Vagina (tissue), 2 donors: ENCODE measurements around the gene CIB2. TPM values are rescaled to one million over a fixed set of nuclear protein-coding genes. Genes with fewer than 3 reads are reported as not detected.
A peak's percentile ranks its signal among the peaks of the same experiment; 100 is the strongest.

ENCODE experiments used
- DNase-seq, 2 donors: peaks; one replicate each; pipeline ENCODE4 v3.0.0-alpha.2; 2017; ENCODE audit errors: extremely low spot score in 2 of 2
- H3K27ac ChIP-seq: fragments of 200-600 bp; sonication (generic); one replicate; pipeline ENCODE4 v1.5.1; 2019
- H3K27me3 ChIP-seq: fragments of 200-600 bp; sonication (generic); one replicate; pipeline ENCODE4 v1.5.1; 2019
- H3K36me3 ChIP-seq, 2 donors: fragments of 200-600 bp; sonication (generic); one replicate each; pipeline ENCODE4 v1.5.1; 2017 to 2019
- H3K4me1 ChIP-seq: fragments of 200-600 bp; sonication (generic); one replicate; pipeline ENCODE4 v1.5.1; 2019
- H3K4me3 ChIP-seq, 2 donors: fragments of 200-600 bp; sonication (generic); 1 replicate in 1 of 2; 2 replicates in 1 of 2; pipeline ENCODE4 v1.5.1; 2016 to 2019
- H3K9me3 ChIP-seq: fragments of 200-600 bp; sonication (generic); one replicate; pipeline ENCODE4 v1.5.1; 2019
- CTCF ChIP-seq, 3 experiments: fragments of 450-650 bp in 2 of 3; fragments of 200-600 bp in 1 of 3; sonication (generic) in 1 of 3; IDR thresholded peaks; one replicate each; pipeline ENCODE4 v1.5.1; 2017 to 2019; ENCODE audit warnings: antibody characterized with exemption in 3 of 3, mild to moderate bottlenecking in 2 of 3, moderate library complexity in 2 of 3
- POLR2A ChIP-seq, 2 donors: fragments of 450-650 bp; IDR thresholded peaks; one replicate each; pipeline ENCODE4 v1.6.1; 2017; ENCODE audit warnings: antibody characterized with exemption in 2 of 2, mild to moderate bottlenecking in 2 of 2, moderate library complexity in 2 of 2
- POLR2AphosphoS5 ChIP-seq, 2 donors: sonication (generic); formaldehyde crosslinking; IDR thresholded peaks; one replicate each; pipeline ENCODE4 v1.9.0; 2017; ENCODE audit warnings: antibody characterized with exemption in 2 of 2, mild to moderate bottlenecking in 2 of 2, low read depth in 1 of 2; ENCODE audit not compliant: insufficient read depth in 1 of 2
- intact Hi-C: fragments of 100-400 bp; cut with DNase I; formaldehyde crosslinking; loops from one replicate; pipeline ENCODE4 v1.15.1; 2023
- total RNA-seq: library from RNA; depleted of rRNA; stranded (reverse); fragments of >200 nt; gene quantifications from one replicate; pipeline ENCODE4 v1.2.3, GENCODE V29; 2016

CIB2 gene
- total RNA-seq, 1 donor from 2014 or later = 13.0 TPM

- no peak overlapping the region for H3K4me3 ChIP-seq
- intact Hi-C loops = no loop called here
- TF ChIP-seq POLR2A (IDR thresholded peaks at IDR 0.05) (no peak), CTCF (IDR thresholded peaks at IDR 0.05) (no peak), POLR2AphosphoS5 (IDR thresholded peaks at IDR 0.05; ENCODE audit: insufficient read depth in 1 of 2, low read depth in 1 of 2) (no peak)
- no peaks in the 10 kb centered on the region for H3K4me1 ChIP-seq
- H3K27ac ChIP-seq = no peak overlapping the region
- H3K36me3 ChIP-seq = peaks cover 0 to 84% of the 10 kb centered on the region in 2 donors
- H3K27me3 ChIP-seq = no peaks in the 10 kb centered on the region
- peak in 1 of 2 donors; percentile 27 for DNase-seq
- H3K9me3 ChIP-seq = no peaks in the 10 kb centered on the region
These were observed 37.4 kb upstream of the CIB2 start for GRCh38 chr15:78168608-78169007.

GRCh38 chr15:78167227-78167888 lies 36.1 kb upstream of the CIB2 start:
- no peak for TF ChIP-seq POLR2A (IDR thresholded peaks at IDR 0.05)
- TF ChIP-seq POLR2AphosphoS5 (IDR thresholded peaks at IDR 0.05; ENCODE audit: insufficient read depth in 1 of 2, low read depth in 1 of 2) = no peak
- no peak for TF ChIP-seq CTCF (IDR thresholded peaks at IDR 0.05)
- no peak for DNase-seq
- no peaks in the 10 kb centered on the region for H3K4me1 ChIP-seq
- H3K9me3 ChIP-seq = no peaks in the 10 kb centered on the region
- H3K27me3 ChIP-seq = no peaks in the 10 kb centered on the region
- intact Hi-C loops = no loop called here
- no peak overlapping the region for H3K4me3 ChIP-seq
- H3K36me3 ChIP-seq = peaks cover 0 to 97% of the 10 kb centered on the region in 2 donors
- no peak overlapping the region for H3K27ac ChIP-seq

GRCh38 chr15:78164010-78164409 lies 32.8 kb upstream of the CIB2 start:
- Histone ChIP-seq H3K36me3 (peaks cover 0 to 97% of the 10 kb centered on the region in 2 donors), H3K4me1 (no peaks in the 10 kb centered on the region), H3K27me3 (no peaks in the 10 kb centered on the region), H3K9me3 (no peaks in the 10 kb centered on the region), H3K27ac (no peak overlapping the region), H3K4me3 (no peak overlapping the region)
- no peak for TF ChIP-seq POLR2A (IDR thresholded peaks at IDR 0.05)
- TF ChIP-seq CTCF (IDR thresholded peaks at IDR 0.05) = no peak
- TF ChIP-seq POLR2AphosphoS5 (IDR thresholded peaks at IDR 0.05; ENCODE audit: insufficient read depth in 1 of 2, low read depth in 1 of 2) = no peak
- no peak for DNase-seq
- intact Hi-C loops = no loop called here

GRCh38 chr15:78162038-78162437 lies 30.8 kb upstream of the CIB2 start:
- Histone ChIP-seq H3K36me3 (peaks cover 0 to 84% of the 10 kb centered on the region in 2 donors), H3K4me1 (peaks cover 6% of the 10 kb centered on the region), H3K9me3 (no peaks in the 10 kb centered on the region), H3K27ac (no peak overlapping the region), H3K4me3 (no peak overlapping the region), H3K27me3 (no peaks in the 10 kb centered on the region)
- intact Hi-C loops = no loop called here
- no peak for TF ChIP-seq POLR2AphosphoS5 (IDR thresholded peaks at IDR 0.05; ENCODE audit: insufficient read depth in 1 of 2, low read depth in 1 of 2)
- TF ChIP-seq POLR2A (IDR thresholded peaks at IDR 0.05) = no peak
- no peak for TF ChIP-seq CTCF (IDR thresholded peaks at IDR 0.05)
- DNase-seq = no peak

- intact Hi-C loops = no loop called here
- Histone ChIP-seq H3K4me1 (peaks cover 31% of the 10 kb centered on the region), H3K36me3 (peaks cover 0 to 60% of the 10 kb centered on the region in 2 donors), H3K9me3 (no peaks in the 10 kb centered on the region), H3K4me3 (no peak overlapping the region), H3K27me3 (no peaks in the 10 kb centered on the region), H3K27ac (no peak overlapping the region)
- DNase-seq = no peak
- TF ChIP-seq CTCF (IDR thresholded peaks at IDR 0.05) = no peak
- TF ChIP-seq POLR2AphosphoS5 (IDR thresholded peaks at IDR 0.05; ENCODE audit: insufficient read depth in 1 of 2, low read depth in 1 of 2) = no peak
- no peak for TF ChIP-seq POLR2A (IDR thresholded peaks at IDR 0.05)
These were observed 28.1 kb upstream of the CIB2 start for GRCh38 chr15:78159395-78159794.
